NCI-H2227 (cell line): Measurements from ENCODE around the gene PARVB.
A peak's percentile ranks its signal among the peaks of the same experiment; 100 is the strongest.

Experiments
- DNase-seq: peaks from one replicate; lab custom pipeline; 2025; ENCODE audit not compliant: unreplicated experiment; lab: John Stamatoyannopoulos, UW

PARVB gene

GRCh38 chr22:44086271-44087088 lies 62.4 kb downstream of the PARVB start:
- peak; percentile 6 for DNase-seq

GRCh38 chr22:44087089-44087430 lies 63.0 kb downstream of the PARVB start:
- no peak for DNase-seq

DNA sequence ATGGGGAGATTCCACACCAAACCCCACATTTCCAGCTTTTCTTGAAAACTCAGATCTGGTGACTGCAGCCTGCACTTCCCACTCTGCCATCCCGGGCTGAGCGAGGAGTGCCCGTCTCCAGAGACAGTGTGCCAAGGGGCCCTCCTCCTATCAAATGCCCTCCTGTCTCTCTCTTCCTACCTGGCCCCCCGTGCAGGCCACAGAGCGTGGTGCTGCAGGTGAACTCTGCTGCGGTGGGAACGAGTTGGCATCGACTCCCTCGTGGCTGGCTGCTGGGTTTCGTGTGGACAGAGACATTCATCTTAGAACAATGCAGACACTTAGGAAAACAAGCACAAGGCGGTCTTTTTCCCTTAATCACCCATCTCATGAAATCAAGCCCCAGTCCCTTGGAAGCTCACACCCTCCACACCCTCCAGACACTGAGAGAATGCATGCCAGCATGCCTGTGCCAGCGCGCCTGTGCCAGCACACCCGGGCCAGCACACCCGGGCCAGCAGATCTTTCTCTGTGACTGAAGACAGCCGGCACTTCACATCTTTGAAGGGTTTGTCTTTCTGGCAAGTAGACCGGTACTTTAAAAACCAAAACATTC lies 65.0 kb downstream of the PARVB start:
- DNase-seq = no peak

DNA sequence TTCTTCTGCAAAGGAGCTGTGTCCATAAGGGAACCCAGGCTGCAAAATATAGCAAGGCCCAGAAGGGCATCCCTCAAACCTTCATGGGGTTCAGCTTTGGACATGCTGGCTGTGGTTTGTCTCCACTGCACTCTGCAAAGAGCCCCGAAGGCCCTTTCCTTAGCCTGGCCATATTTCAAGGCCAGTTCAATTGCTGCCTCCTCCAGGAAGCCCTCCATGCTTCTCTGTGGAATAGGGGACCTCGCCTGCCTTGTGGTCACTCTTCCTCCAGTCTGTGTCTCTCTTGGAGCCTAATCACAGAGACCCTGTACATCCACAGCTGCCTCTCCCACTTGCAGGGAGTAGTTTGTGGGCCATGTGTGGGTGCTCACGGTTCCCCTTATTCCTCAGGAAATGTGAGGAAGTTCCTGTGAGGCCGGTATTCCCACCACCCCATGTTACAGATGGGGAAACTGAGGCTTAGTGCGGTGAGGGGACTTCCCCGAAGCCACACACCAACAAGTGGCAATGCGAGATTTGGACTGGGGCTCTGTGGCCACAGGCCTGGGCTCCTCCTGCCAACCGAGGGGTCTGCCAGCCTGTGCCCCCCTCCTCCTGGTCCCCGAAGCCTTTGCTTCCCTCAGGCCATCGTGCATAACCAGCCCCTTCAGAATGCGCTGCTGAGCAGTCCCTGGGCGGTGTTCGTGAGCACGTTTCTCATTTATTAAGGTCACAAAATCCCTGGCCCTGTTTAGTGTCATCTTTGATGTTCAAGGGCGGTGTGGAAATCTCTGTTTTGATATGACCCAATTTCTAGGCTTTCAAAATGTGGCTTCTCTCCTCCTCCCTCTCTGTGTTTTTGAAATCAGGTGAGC lies 65.8 kb downstream of the PARVB start:
- no peak for DNase-seq

- no peak for DNase-seq
These were observed 66.4 kb downstream of the PARVB start for GRCh38 chr22:44090571-44090905.

DNA sequence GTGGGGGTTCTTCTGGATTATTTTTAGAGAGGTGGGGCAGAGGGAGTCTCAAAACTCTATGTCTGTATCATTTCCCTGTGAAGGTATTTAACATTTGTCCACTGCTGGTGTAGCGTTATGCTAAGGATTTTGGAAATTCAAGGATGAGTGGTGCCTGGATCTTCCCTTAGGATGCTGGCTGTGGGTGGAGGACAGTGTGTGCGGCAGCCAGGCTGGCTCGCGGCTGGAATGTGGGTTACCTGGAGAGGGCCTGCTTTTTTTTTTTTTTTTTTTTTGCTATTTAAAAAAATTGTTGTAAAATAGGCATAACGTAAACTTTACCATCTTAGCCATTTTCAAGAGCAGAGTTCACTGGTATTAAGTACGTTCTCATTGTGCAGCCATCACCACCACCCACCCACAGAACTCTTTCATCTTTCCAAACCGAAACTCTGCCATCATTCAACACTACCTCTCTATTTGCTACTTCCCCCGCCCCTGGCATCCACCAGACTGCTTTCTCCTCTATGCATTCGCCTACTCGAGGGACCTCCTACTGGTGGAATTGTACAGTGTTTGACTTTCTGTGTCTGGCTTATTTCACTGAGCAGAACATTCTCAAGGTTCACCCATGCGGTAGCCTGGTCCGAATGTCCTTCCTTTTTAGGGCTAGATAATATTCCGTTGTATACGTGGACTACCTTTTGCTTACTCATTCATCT lies 67.1 kb downstream of the PARVB start:
- peak; percentile 8 for DNase-seq

DNA sequence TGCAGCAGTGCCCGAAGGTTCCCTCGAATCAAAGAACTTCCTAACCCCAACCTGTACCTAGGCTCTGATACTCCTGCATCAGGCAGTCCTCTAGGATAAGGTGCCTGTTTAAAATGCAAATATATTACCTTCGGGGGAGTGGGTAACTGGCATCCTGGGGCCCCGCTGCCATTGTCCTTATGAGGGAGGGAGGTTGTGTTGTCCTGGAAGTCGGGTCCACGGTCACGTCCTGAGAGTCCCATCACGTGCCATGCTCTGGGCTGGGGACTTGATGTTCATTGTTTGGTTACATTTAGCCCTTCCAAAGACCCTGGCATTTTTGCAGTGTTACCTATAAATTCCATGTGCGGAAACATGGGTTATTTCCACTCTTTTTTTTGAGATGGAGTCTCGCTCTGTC lies 67.6 kb downstream of the PARVB start:
- no peak for DNase-seq

DNA sequence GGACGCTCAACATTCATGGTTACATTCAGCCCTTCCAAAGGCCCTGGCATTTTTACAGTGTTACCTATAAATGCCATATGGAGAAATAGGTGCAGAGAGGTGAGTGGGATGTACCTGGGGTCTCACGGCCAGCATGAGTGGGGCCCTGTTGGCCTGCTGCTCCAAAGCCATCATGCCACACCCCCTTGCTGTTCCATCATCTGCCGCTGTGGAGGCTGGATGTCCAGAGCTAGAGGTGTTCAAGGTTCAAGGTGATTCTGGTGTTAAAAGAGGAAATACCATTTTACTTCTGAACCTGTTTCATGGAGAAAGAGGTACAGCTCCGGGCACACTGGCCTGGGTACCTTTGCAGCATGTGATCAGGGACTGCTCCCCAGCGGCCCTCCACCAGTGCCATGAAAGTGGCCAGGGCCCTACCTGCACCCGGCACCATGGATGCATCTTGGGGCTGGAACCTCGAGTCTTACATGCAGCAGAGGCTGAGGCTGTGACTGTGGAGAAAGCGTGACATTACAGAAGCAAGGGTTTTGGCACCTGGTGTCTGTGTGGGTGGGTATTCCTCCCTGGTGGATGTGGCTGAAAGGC lies 68.6 kb downstream of the PARVB start:
- DNase-seq = no peak

GRCh38 chr22:44093791-44094190 lies 69.7 kb downstream of the PARVB start:
- no peak for DNase-seq

- no peak for DNase-seq
These were observed 70.7 kb downstream of the PARVB start for GRCh38 chr22:44094751-44095302.

DNA sequence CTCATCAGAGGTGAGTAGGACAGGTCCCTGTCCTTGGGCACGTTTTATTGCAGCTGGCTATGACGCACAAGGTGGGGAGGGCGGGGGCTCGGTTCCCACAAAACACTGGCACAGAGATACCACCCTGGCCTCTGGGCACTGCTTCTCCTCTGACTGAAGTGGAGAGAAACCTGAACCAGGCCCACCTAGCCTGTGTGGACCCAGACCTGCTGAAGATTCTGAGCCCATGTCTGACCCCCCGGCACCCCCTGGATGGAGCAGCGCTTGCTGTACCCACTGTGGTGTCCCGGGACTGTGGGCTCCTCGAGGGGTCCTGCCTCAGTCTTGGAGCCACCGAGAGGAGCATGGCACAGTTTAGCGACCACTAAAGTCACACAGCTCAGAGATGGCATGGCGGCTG lies 72.6 kb downstream of the PARVB start:
- no peak for DNase-seq

- no peak for DNase-seq
These were observed 73.3 kb downstream of the PARVB start for GRCh38 chr22:44097263-44098020.

DNA sequence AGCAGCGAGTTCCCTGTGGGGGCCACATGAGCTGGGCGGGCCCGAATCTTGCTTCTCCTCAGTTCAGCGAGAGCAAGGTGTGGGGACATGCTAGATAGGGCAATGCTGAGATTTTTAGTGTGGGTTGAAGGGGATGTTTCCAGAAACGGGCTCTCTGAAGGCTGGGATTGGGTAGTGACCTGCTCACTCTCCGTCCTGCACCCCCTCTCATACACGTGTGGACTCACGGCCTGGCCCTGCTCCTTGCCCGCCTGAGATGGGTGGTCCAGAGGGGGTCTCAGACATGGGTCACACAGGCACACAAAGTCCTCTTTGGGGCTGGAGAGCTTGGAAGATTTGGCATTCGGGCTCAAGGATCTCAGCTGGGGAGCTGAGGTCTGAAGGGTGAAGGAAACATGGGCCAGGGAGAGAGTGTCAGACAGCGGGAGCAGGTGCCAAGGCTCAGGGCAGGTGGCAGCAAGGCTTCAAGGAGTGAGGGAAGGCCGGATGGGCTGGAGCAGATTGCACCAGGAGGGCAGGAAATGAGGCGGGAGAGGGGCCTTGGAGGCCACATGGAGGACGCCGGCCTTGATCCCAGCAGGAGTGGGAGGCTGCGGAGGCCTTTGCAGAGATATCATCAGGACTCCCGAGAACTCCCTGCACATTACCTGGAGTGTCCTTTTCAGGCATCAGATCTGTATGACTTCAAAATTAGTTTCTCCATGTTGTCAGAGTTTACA lies 74.1 kb downstream of the PARVB start:
- no peak for DNase-seq

DNA sequence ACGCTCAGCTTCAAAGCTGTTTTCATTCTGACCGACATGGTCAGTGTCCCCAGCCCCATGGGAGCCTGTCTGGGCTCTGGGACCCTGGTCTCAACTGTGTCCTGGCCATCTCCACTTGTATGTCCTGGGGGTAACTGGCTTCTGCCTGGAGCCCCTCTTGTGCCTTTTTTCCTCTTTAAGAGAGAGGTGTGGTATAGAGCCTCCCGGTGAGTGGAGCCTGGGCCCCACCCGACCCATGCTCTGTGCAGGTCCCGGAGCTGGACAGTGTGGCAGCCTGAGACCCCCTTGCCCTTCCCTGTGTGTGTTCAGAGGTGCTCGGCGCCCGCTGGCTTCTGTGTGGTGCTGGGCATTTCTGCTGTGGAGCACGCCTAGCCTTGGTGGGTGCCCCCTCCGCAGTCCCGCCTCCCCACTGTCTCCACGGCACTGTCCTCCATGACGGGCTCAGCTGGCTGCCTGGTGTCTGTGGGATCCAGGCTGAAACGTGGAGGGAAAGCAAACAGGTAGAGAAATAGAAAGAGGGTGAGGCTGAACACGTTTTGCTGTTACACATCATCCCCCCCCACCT lies 74.9 kb downstream of the PARVB start:
- no peak for DNase-seq

DNA sequence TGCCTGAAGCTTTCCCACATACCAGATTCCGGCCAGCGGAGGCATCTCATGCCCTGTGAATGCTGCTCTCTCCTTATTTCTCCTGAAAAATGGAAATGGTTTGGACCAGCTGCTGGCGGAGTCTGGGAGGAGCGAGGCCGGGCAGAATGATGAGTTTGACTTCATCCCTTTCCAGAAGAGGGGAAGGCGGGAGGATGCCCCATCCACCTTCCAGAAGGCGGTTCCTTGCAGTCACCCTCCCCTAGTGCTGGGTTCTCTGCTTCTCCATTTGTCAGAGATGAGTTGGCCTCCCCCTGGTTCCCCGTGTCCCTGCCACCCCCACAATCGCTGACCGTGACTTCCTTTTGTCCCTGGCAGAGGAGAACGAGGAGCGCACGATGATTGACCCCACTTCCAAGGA lies 75.6 kb downstream of the PARVB start:
- no peak for DNase-seq

DNA sequence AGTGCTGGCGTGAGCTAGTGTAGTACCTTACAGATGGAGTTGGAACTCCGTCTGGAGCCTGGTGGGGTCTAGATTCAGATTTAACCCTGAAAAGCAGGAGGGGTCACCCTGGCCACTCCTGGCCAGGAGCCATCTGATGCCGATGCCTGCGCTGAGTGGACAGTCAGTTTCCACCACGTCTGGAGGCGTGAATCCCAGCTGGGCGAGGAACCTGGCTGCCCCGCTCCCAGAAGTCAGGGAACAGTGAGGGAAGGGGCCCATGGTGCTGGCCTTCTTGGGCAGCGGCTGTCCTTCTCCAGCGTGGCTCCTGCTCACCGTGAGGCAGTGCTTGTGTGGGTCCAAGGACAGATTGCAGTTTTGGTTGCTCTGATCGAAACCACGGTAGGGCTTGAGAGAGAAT lies 76.3 kb downstream of the PARVB start:
- DNase-seq = no peak

DNA sequence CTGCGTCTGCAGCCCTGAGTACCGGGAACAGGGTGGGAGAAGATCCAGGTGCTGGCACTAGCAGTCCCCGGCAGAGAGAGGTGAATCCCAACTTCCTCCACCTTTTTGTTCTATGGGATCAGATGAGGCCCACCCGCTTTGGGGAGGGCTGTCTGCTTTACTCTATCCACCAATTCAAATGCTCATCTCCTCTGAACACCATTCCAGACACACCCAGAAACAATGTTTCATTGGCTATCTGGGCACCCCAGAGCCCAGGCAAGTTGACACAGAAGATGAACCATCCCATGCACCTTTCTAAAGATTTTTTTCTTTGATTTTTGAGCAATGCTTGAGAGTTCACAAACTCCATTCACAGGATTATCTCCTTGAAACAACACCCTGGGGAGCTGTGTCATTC lies 78.0 kb downstream of the PARVB start:
- no peak for DNase-seq

GRCh38 chr22:44102856-44103255 lies 78.8 kb downstream of the PARVB start:
- no peak for DNase-seq
